HG02798 (cell line): ENCODE results near the gene IRS2.
A peak's percentile ranks its signal among the peaks of the same experiment; 100 is the strongest.

Experiments used
- ATAC-seq: cut with Tn5 transposase; IDR thresholded peaks from one replicate; pipeline ENCODE4 v1.9.1; 2021; ENCODE audit warnings: mild to moderate bottlenecking; ENCODE audit not compliant: unreplicated experiment, poor library complexity

Gene IRS2

DNA sequence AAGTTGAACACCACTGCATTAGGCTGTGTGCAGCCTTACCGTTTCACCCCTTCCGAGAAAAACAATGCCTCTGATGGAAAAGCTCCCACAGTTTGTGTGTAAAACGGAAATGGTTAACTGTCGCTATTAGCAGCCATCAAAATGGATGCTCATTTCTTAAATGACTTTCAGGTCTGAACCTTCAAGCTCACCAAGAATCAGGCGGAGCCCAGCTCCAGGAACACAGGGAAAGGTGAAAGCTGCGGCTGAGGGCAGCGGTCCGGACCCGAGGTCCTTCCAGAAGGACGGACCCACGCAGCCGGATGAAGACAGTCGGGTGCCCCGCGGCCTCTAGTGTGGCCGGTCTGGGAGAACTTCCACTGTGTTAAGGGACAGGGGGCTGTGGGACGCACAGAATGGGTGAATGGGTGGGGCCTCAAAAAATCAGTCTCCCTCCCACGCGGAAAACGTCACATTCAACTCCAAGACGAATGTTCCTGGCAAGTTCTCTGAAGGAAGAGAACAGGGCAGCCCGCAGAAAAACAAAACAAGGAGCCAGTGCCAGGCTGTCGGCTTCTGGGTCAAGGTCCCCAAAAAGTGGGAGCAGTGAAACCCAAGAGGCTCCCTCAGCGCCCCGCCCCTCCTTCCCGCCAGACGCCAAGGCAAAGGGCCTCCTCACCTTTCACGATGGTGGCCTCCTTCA, 4.9 kb downstream of the IRS2 start:
- ATAC-seq, result no peak

DNA sequence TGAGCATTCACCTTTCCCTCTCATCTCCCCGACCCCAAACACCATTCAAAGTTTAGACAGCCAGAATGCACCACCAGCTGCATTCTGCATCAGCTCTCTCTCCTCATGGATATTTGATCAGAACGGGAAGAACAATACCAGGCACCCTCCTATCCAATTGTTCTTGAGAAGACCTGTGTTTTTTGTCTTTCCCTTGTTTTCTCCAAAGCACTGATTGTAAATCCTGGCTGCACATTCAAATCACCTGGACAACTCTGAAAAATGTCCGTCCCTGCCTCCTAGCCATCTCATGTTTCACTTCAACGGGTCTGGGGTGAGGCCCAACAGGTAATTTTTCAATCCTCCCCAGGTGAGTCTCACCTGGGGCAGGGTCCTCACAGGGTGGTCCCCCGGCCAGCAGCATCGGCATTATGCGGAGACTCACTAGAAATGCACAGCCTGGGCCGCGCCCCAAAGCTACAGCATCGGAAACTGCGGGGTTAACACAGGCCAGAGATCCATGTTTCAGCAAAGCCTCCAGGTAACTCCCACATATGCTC, 5.5 kb downstream of the IRS2 start:
- ATAC-seq, result no peak

DNA sequence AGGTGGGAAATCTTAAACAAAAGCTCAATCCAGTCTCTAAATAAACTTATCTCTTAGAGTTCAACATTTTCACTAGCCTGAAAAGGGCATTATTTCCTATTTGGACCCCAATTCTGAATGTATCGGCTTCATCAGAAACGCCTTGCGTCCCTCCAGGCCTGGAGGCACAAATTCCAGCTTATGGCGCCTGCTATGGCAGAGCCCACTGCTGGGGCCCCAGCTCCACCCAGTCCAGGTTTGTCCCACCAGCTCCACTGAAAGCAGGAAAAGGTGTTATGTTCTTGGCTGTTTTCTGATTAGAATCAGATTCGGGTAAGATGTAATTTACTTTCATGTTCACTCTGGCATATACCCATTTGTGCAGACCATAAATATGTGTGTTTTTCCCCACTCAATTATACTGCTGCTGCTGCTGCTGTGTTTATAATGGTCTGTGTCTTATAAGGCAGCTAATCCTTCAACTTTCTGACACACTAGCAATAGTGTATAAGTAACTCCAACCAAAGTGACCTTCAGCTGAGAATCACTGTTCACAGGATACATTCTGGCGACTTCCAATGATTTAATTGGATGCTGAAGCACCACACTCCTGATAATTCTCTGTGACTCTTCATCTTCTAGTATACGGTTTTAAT, 6.4 kb downstream of the IRS2 start:
- ATAC-seq, result no peak

DNA sequence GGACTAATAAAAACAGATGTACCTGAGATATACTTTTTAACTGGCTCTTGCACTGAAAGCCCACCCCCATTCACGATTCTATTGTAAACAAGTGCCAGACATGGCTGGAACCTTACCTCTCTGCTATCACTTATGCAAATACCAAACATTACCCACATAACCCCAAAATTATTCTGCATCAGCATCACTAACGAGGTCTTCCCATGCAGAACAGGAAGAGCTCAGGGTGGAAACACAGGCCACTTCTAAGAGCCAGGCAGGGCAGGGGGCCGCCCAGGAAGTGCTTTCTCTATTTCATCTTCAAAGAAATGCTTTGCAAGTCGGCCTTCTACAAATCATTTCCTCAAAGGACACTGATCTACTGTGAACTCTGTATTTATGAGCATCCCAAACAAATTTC, 7.3 kb downstream of the IRS2 start:
- no peak for ATAC-seq

DNA sequence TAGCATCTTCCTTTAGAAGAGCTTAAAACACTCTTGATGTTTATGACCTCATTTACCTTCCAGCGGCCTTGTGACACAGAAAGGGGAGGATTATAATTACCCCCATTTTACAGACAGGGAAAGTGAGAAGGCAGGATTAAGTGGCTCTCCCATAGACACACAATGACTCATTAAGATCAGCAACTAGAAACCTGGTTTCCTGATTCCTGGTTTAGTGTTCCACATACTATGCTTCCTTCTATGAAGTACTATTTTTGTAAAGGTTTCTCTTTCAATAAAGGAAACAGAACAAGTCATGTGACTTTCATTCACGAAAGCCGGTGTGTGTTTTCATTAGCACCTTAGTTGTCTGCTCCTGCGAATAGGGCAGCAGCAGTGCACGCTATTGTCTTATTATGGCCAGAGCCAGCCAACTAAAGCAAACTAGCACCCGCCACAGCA, 8.3 kb downstream of the IRS2 start:
- no peak for ATAC-seq

DNA sequence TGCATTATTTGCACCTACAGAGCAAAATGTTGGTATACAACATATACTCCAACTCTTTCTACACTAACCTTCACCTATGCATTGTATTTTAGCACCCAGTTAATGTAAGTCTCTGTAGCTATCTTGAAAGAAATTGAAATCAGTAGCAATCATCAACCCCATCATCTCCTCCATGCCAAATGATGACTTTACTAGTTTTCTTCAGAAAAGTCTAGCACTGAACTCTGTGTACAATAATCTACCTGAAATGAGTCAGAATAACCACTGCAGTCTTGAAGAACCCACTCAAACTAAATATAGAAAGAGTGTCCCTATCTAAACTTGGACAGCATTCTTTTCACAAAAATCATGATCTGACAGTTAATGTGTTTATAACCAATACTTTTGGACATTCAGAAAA, 9.8 kb downstream of the IRS2 start:
- ATAC-seq, result peak; percentile 45

DNA sequence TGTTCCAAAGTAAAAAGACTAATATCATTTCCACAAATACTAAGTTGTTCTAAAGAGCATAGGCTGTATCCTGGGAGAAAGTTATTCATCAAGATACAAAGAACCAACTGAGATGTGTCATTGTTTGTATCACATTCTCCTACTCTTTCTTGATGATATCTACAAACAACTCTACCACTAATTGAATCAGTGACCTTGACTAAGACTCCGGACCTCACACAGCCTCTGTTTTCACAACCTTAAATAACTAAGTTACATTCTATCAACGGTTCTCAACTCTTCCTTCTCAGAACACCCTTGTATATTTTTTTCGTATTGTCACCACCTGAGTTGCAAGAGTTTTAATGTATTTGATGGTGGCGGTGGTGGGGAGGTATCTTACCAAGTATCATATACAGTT, 12.6 kb downstream of the IRS2 start:
- ATAC-seq, result no peak

DNA sequence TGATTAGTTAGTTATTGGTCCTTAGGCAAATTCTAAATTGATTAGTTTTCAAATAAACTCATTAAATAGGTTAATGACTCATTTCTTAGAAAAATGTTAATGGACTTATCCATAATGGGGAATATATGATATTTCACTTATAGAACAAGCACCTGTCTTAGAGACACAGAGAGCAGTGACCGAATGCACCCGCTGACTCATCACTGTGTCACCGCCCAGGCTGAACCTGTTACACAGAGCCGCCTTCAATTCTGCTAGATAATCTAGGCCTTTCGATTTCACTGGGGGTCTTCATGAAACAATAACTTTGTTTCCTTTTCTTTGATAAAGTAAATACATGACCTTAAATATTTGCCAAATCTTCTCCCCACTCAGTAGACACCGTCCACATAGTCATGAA, 13.1 kb downstream of the IRS2 start:
- ATAC-seq, result no peak

DNA sequence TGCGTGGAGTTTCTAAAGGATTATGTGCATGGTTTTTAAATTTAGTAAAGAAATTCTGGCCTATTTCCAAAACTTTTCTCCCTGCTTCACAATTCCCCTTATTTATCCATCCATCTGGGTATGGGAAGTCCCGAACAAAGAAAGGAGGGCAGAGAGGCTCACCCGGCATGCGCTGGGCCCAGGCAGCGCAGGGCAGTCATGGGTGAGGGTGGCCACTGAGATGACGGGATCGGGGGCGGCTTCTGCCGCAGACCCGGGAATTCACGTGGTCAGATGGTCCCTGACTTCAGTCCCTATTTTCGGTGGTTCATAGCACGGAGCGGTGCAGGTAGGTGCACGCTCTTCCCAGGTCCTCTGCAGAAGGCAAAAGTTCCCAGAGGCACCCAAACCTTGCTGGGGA, 14.5 kb downstream of the IRS2 start:
- no peak for ATAC-seq

DNA sequence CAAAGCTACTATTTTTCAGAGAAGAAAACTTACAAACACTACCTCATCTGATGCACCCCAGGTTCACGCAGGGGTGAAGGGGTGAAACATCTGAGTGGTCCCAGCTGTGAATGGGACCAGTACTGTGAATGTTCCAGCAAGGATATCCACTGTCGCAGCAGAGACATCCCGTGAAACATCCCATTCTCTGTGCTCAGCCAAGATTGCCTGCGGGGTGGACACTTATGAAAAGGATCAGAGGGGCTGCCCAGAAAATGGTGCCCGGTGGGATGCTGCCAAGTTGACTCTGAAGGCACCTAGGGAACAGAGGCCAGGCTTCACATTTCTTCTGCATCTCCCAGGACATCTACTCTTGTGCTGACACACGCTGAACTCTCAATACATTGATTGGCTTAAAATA, 15.9 kb downstream of the IRS2 start:
- no peak for ATAC-seq

DNA sequence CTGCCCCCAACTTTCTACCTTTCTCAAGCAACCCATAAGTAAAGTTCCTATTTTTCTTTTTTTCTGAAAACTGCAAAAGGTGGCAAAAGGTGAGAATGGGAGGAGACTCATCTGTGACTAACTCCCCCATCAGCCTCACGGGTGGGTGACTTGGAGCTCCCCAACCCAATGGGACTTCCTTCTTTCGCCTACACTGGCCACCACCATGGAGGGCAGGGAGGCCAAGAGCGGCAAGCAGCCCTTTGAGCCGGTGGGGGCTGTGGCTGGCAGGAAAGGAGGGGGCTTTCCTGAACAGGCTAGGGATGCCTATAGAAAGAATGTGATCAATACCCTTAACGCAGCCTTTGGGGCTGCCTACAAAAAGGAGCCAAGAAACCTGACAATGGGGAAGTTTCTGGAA, 16.5 kb downstream of the IRS2 start:
- ATAC-seq, result no peak

DNA sequence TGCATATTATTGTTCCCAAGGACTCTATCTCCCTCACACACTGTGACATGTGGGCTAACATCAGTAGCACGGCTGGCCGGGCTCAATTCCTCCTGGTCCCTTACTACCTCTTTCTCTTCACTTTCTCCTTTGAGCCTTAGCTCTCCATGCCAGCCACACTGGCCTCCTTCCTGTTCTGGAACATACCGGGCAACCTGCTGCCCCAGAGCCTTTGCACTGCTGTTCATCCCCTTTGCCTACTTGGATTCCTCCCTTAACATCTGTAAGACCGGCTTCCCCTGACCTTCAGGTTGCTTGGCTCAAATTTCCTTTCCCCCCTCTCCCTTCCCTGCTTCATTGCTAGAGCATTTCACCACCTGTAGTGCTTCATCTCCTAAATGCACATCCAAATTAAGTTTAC, 17.1 kb downstream of the IRS2 start:
- ATAC-seq, result no peak

DNA sequence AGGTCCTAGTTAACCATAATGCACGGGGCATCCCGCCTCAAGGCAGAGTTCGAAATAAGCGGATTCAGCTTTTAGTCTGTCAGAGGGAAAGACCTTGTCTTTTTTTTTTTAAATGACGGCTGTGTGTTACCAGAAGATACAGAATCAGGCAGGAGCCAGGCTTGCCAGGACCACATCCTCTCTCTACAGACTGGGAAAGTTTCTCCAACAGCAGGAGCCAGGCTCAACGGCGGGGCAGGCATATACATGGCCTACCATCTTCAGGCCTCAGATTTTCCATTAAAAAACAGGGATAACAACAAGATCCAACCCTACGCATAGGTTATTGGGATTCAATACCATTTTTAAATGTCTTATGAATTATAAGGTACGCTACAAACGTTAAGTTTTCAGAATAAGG, 17.8 kb downstream of the IRS2 start:
- no peak for ATAC-seq

DNA sequence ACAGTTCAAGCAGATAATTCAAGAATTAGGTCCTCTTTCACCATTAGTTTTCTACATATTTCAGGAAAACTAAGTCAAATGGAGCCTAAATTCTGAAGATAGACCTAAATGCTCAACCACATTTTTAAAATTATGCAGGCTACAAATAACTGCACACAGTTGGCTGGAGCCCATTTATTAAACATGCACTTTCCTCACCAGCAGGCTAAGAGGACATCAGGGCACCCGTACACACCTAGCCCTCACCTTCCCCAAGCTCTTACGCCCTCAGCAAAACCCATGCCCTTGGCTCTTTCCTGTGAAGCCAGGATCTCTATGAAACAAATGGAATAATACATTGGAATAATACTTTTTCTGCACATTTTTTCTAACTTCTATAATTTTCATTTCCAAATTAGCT, 18.2 kb downstream of the IRS2 start:
- ATAC-seq, result no peak

DNA sequence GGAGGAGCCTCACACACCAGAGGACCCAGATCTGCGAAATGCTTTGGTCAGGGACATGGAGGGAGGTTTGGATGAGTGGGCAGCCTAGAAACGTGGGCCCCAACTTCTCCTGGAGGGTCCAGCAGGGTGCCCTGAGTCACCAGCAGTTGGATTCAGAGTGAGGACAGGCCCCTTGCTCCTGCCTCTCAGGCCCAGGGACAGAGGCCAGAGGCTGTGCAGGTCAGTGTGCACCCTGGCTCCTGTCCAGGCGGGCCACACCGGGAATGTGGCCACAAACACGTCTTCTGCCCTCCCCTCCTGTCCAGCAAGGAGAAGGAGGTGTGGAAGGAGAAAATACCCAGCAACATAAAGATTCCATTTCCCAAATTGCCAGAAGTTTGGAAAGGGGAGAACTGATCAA, 19.4 kb downstream of the IRS2 start:
- ATAC-seq, result no peak

DNA sequence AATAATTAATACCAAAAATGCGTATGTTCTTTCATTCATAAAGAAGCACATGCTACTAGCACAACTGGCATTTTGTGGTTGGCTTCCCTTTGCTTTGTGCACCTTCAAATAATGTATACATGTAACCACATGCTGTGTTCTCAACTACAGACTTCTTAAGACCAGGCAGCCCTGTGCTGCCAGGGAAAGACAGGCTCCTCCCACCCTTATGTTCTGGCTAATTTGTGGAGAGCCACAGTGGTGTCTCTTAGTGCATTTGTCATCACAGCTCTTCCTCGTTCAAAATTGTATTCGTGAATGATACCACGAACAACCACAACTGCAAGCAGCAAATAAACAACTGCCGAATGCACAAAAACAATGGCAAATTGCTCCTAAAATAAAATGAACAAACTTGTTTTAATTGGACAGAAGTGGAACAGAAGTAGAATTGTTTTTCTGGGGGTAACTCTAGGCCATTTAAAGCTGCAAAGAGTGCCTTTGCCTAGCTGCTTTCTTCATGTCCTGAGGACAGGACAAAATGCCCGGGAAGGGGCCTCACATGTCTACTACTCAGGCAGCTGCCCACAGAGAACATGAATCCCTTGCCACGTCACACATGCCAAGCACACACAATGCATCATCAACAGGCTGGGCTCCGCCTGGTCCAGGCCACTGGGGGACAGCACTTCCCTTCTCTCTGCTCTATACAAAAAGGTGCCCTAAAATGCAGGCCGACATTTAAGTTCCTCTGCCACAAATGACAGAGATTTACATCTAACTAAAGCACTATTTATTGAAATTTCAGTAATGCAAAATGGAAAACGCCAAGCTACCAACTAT, 21.7 kb downstream of the IRS2 start:
- ATAC-seq, result no peak

DNA sequence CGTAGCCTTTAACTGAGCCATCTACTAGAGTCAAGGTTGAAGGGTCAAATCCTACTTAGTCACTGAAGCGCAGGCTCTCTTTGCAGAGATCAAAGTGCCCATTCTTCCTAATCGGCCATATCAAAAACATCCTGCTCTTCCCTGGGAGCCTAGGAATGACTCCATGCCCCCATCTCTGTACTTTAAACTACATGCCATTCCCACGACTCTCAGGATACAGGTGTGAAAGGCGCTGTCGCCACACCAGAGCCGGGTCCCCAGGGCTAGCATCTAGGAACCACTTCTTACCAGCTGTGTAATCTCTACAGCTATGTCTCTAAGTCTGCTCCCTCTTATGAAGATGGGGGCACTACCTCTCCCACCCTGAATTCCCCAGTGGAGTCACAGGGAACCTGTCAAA, 22.3 kb downstream of the IRS2 start:
- no peak for ATAC-seq

DNA sequence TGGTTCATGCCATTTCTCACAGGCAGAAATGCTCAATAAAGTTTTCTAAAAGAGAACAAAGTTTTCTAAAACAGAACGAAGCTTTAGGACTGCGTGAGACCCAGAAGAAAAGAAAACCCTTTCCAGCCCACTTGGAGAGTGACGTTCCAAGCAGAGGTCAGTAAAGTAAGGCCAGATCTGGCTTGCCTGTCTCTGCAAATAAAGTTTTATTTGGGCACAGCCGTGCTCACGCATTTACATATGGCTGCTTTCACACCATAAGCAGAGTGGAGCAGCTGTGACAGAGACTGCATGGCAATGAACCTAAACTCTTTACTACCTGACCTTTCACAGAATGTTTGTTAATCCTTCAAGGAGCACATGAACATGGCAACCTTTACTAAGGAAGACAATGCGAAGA, 23.6 kb downstream of the IRS2 start:
- no peak for ATAC-seq

DNA sequence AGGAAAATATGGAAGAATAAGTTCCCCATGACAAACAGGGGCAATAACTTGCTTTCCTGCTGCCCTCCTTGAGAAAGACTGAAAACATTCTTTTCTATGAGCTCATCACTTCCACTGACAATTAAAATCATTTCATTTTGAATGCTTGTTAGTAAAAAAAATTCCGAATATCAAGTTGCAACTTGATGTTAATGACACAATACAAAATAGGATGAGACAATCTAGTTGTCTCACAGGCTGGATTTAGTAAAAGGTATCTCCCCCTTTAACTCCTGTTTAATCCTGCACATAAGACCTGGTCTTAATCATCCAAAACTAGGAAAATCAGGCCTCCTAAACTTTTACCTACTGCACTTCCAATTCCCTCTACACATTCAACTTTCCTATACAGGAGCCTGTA, 24.7 kb downstream of the IRS2 start:
- no peak for ATAC-seq

DNA sequence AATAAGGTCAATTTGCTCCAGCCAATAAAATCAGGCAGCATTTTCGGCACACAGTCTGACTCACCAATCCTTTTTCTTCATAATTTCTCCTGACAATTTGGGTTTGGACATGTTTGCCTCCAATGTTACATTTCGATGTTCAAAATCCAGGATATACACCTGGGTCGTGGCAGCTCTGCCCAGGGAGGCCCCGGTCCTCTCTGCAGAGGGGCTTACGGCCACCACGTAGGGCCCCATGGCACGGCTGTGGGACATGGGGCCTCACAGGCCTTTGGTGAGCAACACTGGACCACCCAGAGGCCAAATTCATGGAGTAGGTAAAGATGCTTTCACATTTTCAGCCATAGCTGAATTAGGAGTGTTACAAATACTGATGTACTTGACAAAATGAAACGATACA, 25.4 kb downstream of the IRS2 start:
- no peak for ATAC-seq

DNA sequence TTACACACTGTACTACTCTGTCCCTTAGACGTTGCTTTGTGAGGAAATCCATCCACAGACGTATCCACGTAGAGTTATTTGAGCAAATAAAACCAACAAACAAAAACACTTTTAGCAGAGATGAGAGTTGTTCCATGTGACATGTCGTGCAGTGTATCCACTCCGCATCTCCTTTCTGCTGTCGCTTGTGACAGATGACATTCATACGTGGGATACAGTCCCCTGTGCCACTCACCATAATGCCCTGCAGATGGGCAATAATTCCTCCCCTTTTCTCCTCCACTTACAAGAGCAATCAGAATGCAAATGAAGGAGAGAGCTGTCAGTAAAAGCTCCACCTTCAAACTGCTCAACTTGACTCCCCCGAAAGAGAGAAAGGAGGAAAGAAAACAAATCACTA, 26.0 kb downstream of the IRS2 start:
- ATAC-seq, result no peak
